GM12891 (cell line): ENCODE data around the gene OTULINL.

ENCODE experiments used
- PAX5 ChIP-seq: IDR thresholded peaks from 2 replicates; pipeline ENCODE4 v1.6.1; 2011; ENCODE audit warnings: low read length, moderate library complexity, mild to moderate bottlenecking; ENCODE audit not compliant: insufficient read depth, severe bottlenecking
- POLR2A ChIP-seq: IDR thresholded peaks from 2 replicates; pipeline ENCODE4 v1.6.1; 2011; ENCODE audit warnings: low read depth, low read length, control low read depth

DNA sequence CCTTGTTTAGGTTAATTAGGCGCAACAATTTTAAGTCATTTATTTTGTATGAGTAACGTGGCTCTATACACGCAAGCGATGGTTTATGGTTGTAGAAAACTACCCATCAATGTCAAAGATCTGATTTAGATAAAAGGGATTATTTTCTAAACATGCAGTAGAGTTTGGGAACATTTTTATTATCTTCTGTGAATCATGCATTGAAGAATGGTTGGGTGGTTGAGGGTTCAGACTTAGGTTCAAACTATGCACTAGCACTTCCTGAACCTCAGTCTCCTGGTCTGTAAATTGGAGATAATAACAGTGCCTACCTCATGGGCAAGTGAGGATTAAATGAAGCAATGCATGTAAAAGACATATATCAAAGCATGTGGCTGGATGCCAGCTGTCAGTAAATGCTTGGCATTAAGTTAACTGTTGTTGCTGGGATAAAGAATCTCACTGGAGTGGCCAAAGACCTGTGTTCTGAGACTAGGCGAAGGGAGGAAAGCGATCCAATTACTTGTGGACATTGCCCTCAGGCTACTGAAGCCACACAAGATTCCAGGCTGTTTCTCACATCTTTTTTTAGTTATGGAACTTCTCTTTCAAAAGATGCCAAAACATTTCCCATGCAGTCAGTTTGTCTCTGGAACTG is 1.1 kb upstream of the OTULINL start:
- no peak for TF ChIP-seq PAX5
- TF ChIP-seq POLR2A, result no peak
